ENCODE results near the gene ICE2.

ICE2 gene

GRCh38 chr15:60480149-60480548, 1.2 kb upstream of the ICE2 start:
- Mint-ChIP-seq H3K4me1 (peaks cover 53% of the 10 kb centered on the region), H3K4me3 (peak overlapping the region; percentile 85), H3K27ac (peak overlapping the region; percentile 92), H3K9me3 (no peaks in the 10 kb centered on the region), H3K27me3 (no peaks in the 10 kb centered on the region), H3K36me3 (peaks cover 17% of the 10 kb centered on the region)
- no peak for DNase-seq
- CTCF ChIA-PET: interaction anchor here (0.9 kb wide), 1 partner anchor 41 kb away, joined by 3 read pairs; no protein-coding TSS in a partner anchor

GRCh38 chr15:60479361-60480110, 594 bp upstream of the ICE2 start:
- Mint-ChIP-seq H3K27me3 (no peaks in the 10 kb centered on the region), H3K27ac (peak overlapping the region; percentile 92), H3K4me3 (peak overlapping the region; percentile 85), H3K36me3 (peaks cover 23% of the 10 kb centered on the region), H3K9me3 (no peaks in the 10 kb centered on the region), H3K4me1 (peaks cover 56% of the 10 kb centered on the region)
- CTCF ChIA-PET: interaction anchor here (0.7 kb wide), 2 partner anchors 41 to 72 kb away, joined by 3 read pairs; no protein-coding TSS in a partner anchor
- peak; percentile 41 for DNase-seq

- no peaks in the 10 kb centered on the region for H3K9me3 Mint-ChIP-seq
- no peaks in the 10 kb centered on the region for H3K27me3 Mint-ChIP-seq
- peaks cover 58% of the 10 kb centered on the region for H3K4me1 Mint-ChIP-seq
- peak overlapping the region; percentile 85 for H3K4me3 Mint-ChIP-seq
- CTCF ChIA-PET: interaction anchor here (1.1 kb wide), 1 partner anchor 30 kb away, joined by 3 read pairs; no protein-coding TSS in a partner anchor
- H3K36me3 Mint-ChIP-seq: peaks cover 30% of the 10 kb centered on the region
- H3K27ac Mint-ChIP-seq: peak overlapping the region; percentile 92
- no peak for DNase-seq
These were observed 901 bp downstream of the ICE2 start for GRCh38 chr15:60477916-60478565.

GRCh38 chr15:60477164-60477563, 1.8 kb downstream of the ICE2 start:
- H3K4me1 Mint-ChIP-seq: peaks cover 60% of the 10 kb centered on the region
- no peak for DNase-seq
- no peaks in the 10 kb centered on the region for H3K27me3 Mint-ChIP-seq
- CTCF ChIA-PET: no interaction called here
- no peak overlapping the region for H3K27ac Mint-ChIP-seq
- H3K36me3 Mint-ChIP-seq: peaks cover 32% of the 10 kb centered on the region
- peak overlapping the region; percentile 85 for H3K4me3 Mint-ChIP-seq
- no peaks in the 10 kb centered on the region for H3K9me3 Mint-ChIP-seq

- no peak for DNase-seq
- no peak overlapping the region for H3K4me3 Mint-ChIP-seq
These were observed 2.2 kb downstream of the ICE2 start for GRCh38 chr15:60476713-60477112.

GRCh38 chr15:60473135-60473534, 5.8 kb downstream of the ICE2 start:
- no peaks in the 10 kb centered on the region for H3K9me3 Mint-ChIP-seq
- CTCF ChIA-PET: no interaction called here
- peaks cover 46% of the 10 kb centered on the region for H3K36me3 Mint-ChIP-seq
- H3K4me1 Mint-ChIP-seq: peaks cover 47% of the 10 kb centered on the region
- H3K27me3 Mint-ChIP-seq: no peaks in the 10 kb centered on the region
- DNase-seq: no peak
- H3K27ac Mint-ChIP-seq: no peak overlapping the region
- no peak overlapping the region for H3K4me3 Mint-ChIP-seq

More at GRCh38 chr15:60476713-60477112, 2.2 kb downstream of the ICE2 start:
- Mint-ChIP-seq H3K27me3 (no peaks in the 10 kb centered on the region), H3K4me1 (peaks cover 58% of the 10 kb centered on the region), H3K9me3 (no peaks in the 10 kb centered on the region), H3K27ac (no peak overlapping the region), H3K36me3 (peaks cover 30% of the 10 kb centered on the region)
- CTCF ChIA-PET: no interaction called here

- Mint-ChIP-seq H3K36me3 (peaks cover 40% of the 10 kb centered on the region), H3K9me3 (no peaks in the 10 kb centered on the region), H3K4me3 (no peak overlapping the region), H3K27me3 (no peaks in the 10 kb centered on the region), H3K4me1 (peaks cover 29% of the 10 kb centered on the region), H3K27ac (no peak overlapping the region)
- CTCF ChIA-PET: interaction anchor here (0.7 kb wide), 1 partner anchor 25 kb away, joined by 3 read pairs; no protein-coding TSS in a partner anchor
- DNase-seq: no peak
These were observed 7.6 kb downstream of the ICE2 start for GRCh38 chr15:60471314-60471713.

GRCh38 chr15:60469893-60470641, 8.9 kb downstream of the ICE2 start:
- Mint-ChIP-seq H3K9me3 (no peaks in the 10 kb centered on the region), H3K27me3 (no peaks in the 10 kb centered on the region), H3K4me3 (no peak overlapping the region), H3K4me1 (peaks cover 23% of the 10 kb centered on the region), H3K27ac (no peak overlapping the region), H3K36me3 (peaks cover 42% of the 10 kb centered on the region)
- DNase-seq: no peak
- CTCF ChIA-PET: interaction anchor here (0.6 kb wide), 2 partner anchors 107 to 1280 kb away, joined by 3 to 5 read pairs; no protein-coding TSS in a partner anchor

- Mint-ChIP-seq H3K9me3 (no peaks in the 10 kb centered on the region), H3K27ac (no peak overlapping the region), H3K4me1 (peaks cover 10% of the 10 kb centered on the region), H3K4me3 (no peak overlapping the region), H3K27me3 (no peaks in the 10 kb centered on the region), H3K36me3 (peaks cover 45% of the 10 kb centered on the region)
- CTCF ChIA-PET: interaction anchor here (1.0 kb wide), 1 partner anchor 17 kb away, joined by 3 read pairs; no protein-coding TSS in a partner anchor
- no peak for DNase-seq
These were observed 13.9 kb downstream of the ICE2 start for GRCh38 chr15:60464836-60465630.

- Mint-ChIP-seq H3K4me1 (peaks cover 5% of the 10 kb centered on the region), H3K4me3 (no peak overlapping the region), H3K9me3 (no peaks in the 10 kb centered on the region), H3K27me3 (no peaks in the 10 kb centered on the region), H3K36me3 (peaks cover 29% of the 10 kb centered on the region), H3K27ac (no peak overlapping the region)
- CTCF ChIA-PET: no interaction called here
- DNase-seq: no peak
These were observed 16.9 kb downstream of the ICE2 start for GRCh38 chr15:60462027-60462426.

- Mint-ChIP-seq H3K9me3 (no peaks in the 10 kb centered on the region), H3K27me3 (no peaks in the 10 kb centered on the region), H3K4me3 (no peak overlapping the region), H3K4me1 (peaks cover 5% of the 10 kb centered on the region), H3K36me3 (peaks cover 29% of the 10 kb centered on the region), H3K27ac (no peak overlapping the region)
- no peak for DNase-seq
- CTCF ChIA-PET: no interaction called here
These were observed 18.0 kb downstream of the ICE2 start for GRCh38 chr15:60460931-60461330.

GRCh38 chr15:60458721-60459120, 20.2 kb downstream of the ICE2 start:
- CTCF ChIA-PET: no interaction called here

GRCh38 chr15:60457985-60458384, 21.0 kb downstream of the ICE2 start:
- H3K4me3 Mint-ChIP-seq: no peak overlapping the region
- peaks cover 5% of the 10 kb centered on the region for H3K4me1 Mint-ChIP-seq
- H3K9me3 Mint-ChIP-seq: no peaks in the 10 kb centered on the region
- H3K27me3 Mint-ChIP-seq: no peaks in the 10 kb centered on the region
- no peak overlapping the region for H3K27ac Mint-ChIP-seq
- no peak for DNase-seq
- H3K36me3 Mint-ChIP-seq: peaks cover 35% of the 10 kb centered on the region
- CTCF ChIA-PET: no interaction called here

More at GRCh38 chr15:60458721-60459120, 20.2 kb downstream of the ICE2 start:
- Mint-ChIP-seq H3K4me3 (no peak overlapping the region), H3K9me3 (no peaks in the 10 kb centered on the region), H3K27me3 (no peaks in the 10 kb centered on the region), H3K4me1 (peaks cover 5% of the 10 kb centered on the region), H3K36me3 (peaks cover 31% of the 10 kb centered on the region), H3K27ac (no peak overlapping the region)
- no peak for DNase-seq
